A549 (cell line): ENCODE results near the gene LRP3.

Source experiments
- CTCF ChIP-seq: fragments of >200 bp; sonication (Bioruptor Twin); formaldehyde crosslinking; IDR thresholded peaks from 3 replicates; pipeline ENCODE4 v1.5.1; 2016
- EP300 ChIP-seq, 2 experiments: fragments of >200 bp; sonication (Bioruptor Twin); formaldehyde crosslinking; IDR thresholded peaks; 2 replicates in 1 of 2; 3 replicates in 1 of 2; pipeline ENCODE4 v1.6.1; 2016 to 2017
- MAX ChIP-seq: IDR thresholded peaks from 2 replicates; pipeline ENCODE4 v1.6.1; 2012
- POLR2A ChIP-seq: IDR thresholded peaks from 2 replicates; pipeline ENCODE4 v1.6.1; 2012; ENCODE audit warnings: mild to moderate bottlenecking, low read length
- RFX5 ChIP-seq: fragments of 450-650 bp; IDR thresholded peaks from 2 replicates; pipeline ENCODE4 v1.7.1; 2014; ENCODE audit warnings: antibody characterized with exemption, mild to moderate bottlenecking, moderate library complexity
- SMC3 ChIP-seq: fragments of >200 bp; sonication (Bioruptor Twin); formaldehyde crosslinking; IDR thresholded peaks from 3 replicates; pipeline ENCODE4 v1.6.1; 2018; ENCODE audit warnings: inconsistent platforms
- ZFP36 ChIP-seq: fragments of 450-650 bp; IDR thresholded peaks from 2 replicates; pipeline ENCODE4 v1.6.1; 2014; ENCODE audit warnings: borderline replicate concordance; ENCODE audit not compliant: partially characterized antibody

GRCh38 chr19:33159893-33160292 lies 34.2 kb upstream of the LRP3 start:
- TF ChIP-seq RFX5 (no peak), MAX (no peak), CTCF (no peak), SMC3 (no peak), POLR2A (no peak), EP300 (IDR thresholded peaks at IDR 0.05) (no peak), ZFP36 (no peak)
